ENCODE measurements around the gene TACR1. TPM values are rescaled to one million over a fixed set of nuclear protein-coding genes. Genes with fewer than 3 reads are reported as not detected.

TACR1 gene
- total and polyA plus RNA-seq, 4 donors = 0.08 to 9.8 (median 3.4) TPM; not detected in 1

DNA sequence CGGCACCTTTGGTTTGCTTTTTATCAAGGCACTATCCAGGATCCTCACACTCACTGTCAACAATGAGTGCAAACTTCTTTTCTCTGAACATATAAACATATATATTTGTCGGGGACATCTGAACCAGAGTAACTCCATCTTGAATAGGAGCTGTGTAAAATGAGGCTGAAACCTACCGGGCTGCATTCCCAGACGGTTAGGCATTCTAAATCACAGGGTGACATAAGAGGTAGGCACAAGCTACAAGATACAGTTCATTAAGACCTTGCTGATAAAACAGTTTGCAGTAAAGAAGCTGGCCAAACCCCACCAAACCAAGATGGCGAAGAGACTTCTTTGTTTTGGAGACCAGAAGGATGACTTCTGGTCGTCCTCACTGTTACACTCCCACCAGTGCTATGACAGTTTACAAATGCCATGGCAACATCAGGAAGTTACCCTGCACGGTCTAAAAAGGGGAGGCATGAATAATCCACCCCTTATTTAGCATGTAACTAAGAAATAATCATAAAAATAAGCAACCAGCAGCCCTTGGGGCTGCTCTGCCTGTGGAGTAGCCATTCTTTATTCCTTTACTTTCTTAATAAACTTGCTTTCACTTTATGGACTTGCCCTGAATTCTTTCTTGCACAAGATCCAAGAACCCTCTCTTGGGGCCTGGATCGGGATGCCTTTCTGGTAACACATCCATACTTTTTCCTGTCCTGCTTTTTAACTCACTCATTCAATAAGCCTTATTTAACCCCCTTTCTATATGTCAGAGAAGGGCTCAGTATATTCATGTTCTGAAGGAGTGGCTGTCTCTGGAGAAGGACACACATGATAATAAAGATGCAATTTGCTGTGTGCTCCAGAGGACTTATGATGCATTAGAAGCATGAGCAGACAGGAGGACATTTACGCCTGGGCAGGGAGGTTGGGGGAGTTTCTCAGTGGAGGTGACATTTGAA lies 65.4 kb downstream of the TACR1 start:
- Histone ChIP-seq H3K9me3 (ENCODE audit: control insufficient read depth, low read length) (no peaks in the 10 kb centered on the region), H3K27me3 (ENCODE audit: control insufficient read depth in 1 of 2, insufficient read depth in 2 of 2, low read length in 1 of 2) (no peaks in the 10 kb centered on the region), H3K27ac (ENCODE audit: low read depth in 1 of 2, low read length in 2 of 2) (no peak overlapping the region), H3K4me1 (ENCODE audit: control insufficient read depth in 1 of 2, insufficient read depth in 2 of 2, low read length in 2 of 2) (peaks cover 0 to 3% of the 10 kb centered on the region in 2 donors), H3K36me3 (ENCODE audit: control insufficient read depth in 1 of 2, insufficient read depth in 2 of 2, low read length in 1 of 2) (no peaks in the 10 kb centered on the region), H3K4me3 (ENCODE audit: low read length in 2 of 2) (no peak overlapping the region)
- WGBS, 2 donors = 47 to 51% methylated on average over 9 of the region's 9 CpGs
- DNase-seq (no peak), ATAC-seq (ENCODE audit: low FRiP score) (no peak)
- intact Hi-C loops (cut with DNase I) = no loop called here

DNA sequence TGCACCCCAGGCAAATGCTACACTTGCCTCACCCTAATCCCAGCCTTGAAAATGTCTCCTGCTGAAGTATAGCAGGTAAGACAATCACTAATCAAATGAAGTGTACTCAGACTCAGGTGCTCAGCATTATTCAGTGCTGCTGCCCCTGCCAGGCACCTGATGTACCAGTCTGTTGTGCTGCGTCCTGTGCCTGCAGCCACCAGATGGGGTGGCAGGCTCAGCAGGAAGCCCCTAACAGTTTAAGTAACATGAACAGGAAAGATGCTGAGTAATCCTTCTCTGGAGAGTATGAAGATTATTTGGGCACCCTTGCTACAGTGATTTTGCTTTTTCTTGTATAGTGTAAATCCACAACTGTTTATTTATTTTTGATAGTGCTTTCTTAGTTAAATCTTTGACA lies 69.1 kb downstream of the TACR1 start:
- no peak for ATAC-seq (ENCODE audit: low FRiP score)
- H3K4me3 ChIP-seq (ENCODE audit: low read length in 2 of 2) = no peak overlapping the region
- no peak for DNase-seq
- H3K36me3 ChIP-seq (ENCODE audit: control insufficient read depth in 1 of 2, insufficient read depth in 2 of 2, low read length in 1 of 2) = no peaks in the 10 kb centered on the region
- peaks cover 1% of the 10 kb centered on the region for H3K9me3 ChIP-seq (ENCODE audit: control insufficient read depth, low read length)
- peaks cover 0 to 3% of the 10 kb centered on the region in 2 donors for H3K4me1 ChIP-seq (ENCODE audit: control insufficient read depth in 1 of 2, insufficient read depth in 2 of 2, low read length in 2 of 2)
- no peaks in the 10 kb centered on the region for H3K27me3 ChIP-seq (ENCODE audit: control insufficient read depth in 1 of 2, insufficient read depth in 2 of 2, low read length in 1 of 2)
- intact Hi-C loops (cut with DNase I) = no loop called here
- H3K27ac ChIP-seq (ENCODE audit: low read depth in 1 of 2, low read length in 2 of 2) = no peak overlapping the region
- WGBS, 2 donors = 28 to 32% methylated on average over 1 of the region's 1 CpG

DNA sequence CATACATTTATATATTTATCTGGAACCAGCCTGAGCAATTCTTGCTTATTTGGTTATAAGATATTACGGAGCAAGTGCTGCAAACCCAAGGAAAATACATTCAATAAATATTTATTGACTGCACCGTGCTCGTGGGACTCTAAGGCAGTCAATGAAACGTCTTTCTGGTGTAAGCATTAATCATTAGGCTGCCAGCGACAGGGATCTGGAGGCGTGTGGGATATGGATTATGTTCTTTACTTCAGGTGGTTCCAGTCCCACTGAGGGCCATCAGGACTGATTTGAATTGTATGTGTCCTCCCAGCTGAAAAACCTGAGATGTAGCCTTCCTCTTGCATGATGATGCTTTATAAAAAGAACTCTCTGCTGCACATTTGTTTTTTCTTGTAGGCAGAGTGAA lies 75.4 kb downstream of the TACR1 start:
- no peaks in the 10 kb centered on the region for H3K4me1 ChIP-seq (ENCODE audit: control insufficient read depth in 1 of 2, insufficient read depth in 2 of 2, low read length in 2 of 2)
- no peaks in the 10 kb centered on the region for H3K36me3 ChIP-seq (ENCODE audit: control insufficient read depth in 1 of 2, insufficient read depth in 2 of 2, low read length in 1 of 2)
- no peak overlapping the region for H3K4me3 ChIP-seq (ENCODE audit: low read length in 2 of 2)
- intact Hi-C loops (cut with DNase I) = no loop called here
- H3K27me3 ChIP-seq (ENCODE audit: control insufficient read depth in 1 of 2, insufficient read depth in 2 of 2, low read length in 1 of 2) = no peaks in the 10 kb centered on the region
- 53 to 60% methylated on average over 6 of the region's 6 CpGs for WGBS, 2 donors
- no peak for ATAC-seq (ENCODE audit: low FRiP score)
- peaks cover 1% of the 10 kb centered on the region for H3K9me3 ChIP-seq (ENCODE audit: control insufficient read depth, low read length)
- H3K27ac ChIP-seq (ENCODE audit: low read depth in 1 of 2, low read length in 2 of 2) = no peak overlapping the region
- DNase-seq = no peak

DNA sequence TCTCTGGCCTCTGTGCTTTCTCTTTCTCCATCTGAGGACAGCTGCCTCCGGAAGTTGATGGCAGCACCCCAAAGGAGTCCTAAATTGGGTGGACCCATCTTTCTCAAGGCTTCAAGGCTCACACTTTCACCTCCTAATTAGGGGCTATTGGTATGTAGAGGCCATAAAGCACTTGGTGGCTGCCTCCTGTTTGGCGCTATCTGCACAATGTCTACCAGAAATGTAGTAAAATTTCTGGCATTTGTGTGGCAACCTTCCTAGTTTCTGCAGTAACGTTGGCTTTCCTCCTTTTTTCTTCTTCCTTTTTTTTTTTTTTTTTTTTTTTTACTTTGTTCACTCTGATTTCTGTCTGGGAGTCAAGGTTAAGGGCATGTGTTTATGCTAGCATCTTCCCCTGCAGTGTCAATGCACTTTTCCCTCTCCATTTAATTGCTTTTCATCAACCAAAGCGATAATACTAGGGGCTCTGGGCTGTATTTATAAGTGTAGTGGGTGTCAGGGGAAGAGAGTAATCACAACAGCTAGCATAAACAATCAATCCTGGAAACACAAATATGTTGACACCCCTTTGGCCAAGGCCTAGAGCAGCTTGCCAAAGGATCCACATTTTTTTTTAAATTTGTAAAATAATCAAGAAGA lies 86.0 kb downstream of the TACR1 start:
- Histone ChIP-seq H3K36me3 (ENCODE audit: control insufficient read depth in 1 of 2, insufficient read depth in 2 of 2, low read length in 1 of 2) (no peaks in the 10 kb centered on the region), H3K27me3 (ENCODE audit: control insufficient read depth in 1 of 2, insufficient read depth in 2 of 2, low read length in 1 of 2) (no peaks in the 10 kb centered on the region), H3K4me3 (ENCODE audit: low read length in 2 of 2) (no peak overlapping the region), H3K4me1 (ENCODE audit: control insufficient read depth in 1 of 2, insufficient read depth in 2 of 2, low read length in 2 of 2) (no peaks in the 10 kb centered on the region), H3K27ac (ENCODE audit: low read depth in 1 of 2, low read length in 2 of 2) (no peak overlapping the region), H3K9me3 (ENCODE audit: control insufficient read depth, low read length) (no peaks in the 10 kb centered on the region)
- no peak for ATAC-seq (ENCODE audit: low FRiP score)
- intact Hi-C loops (cut with DNase I) = no loop called here
- DNase-seq = no peak
- 57 to 61% methylated on average over 4 of the region's 4 CpGs for WGBS, 2 donors

DNA sequence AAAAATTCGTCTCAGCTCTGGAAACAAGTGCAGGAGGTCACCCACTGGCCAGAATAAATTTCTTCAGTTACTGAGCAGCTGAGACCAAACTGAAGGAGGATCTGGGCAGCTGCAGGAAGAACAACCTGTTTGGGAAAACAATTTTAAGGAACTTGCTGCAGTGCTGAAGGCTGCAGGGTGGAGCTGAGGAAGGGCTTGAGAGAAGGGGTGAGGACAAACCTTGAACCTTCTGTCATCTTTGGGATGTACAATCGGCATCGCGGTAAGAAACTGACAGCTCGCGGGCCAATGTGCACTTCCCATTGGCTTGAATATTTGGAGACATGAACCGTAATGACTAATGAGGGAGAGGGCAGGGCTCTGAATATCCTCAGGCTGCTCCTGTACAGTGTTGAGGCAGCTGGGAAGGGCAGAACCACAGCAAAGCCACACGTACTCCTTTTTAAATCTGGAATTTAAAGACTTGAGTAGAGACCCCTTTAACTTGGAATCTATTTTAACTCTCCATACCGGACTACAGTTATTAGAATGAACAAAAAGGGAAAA lies 90.3 kb downstream of the TACR1 start:
- intact Hi-C loops (cut with DNase I) = no loop called here
- DNase-seq (no peak), ATAC-seq (ENCODE audit: low FRiP score) (peak; percentile 36)
- 48 to 52% methylated on average over 9 of the region's 9 CpGs for WGBS, 2 donors
- no peak overlapping the region for H3K27ac ChIP-seq (ENCODE audit: low read depth in 1 of 2, low read length in 2 of 2)
- no peaks in the 10 kb centered on the region for H3K27me3 ChIP-seq (ENCODE audit: control insufficient read depth in 1 of 2, insufficient read depth in 2 of 2, low read length in 1 of 2)
- no peaks in the 10 kb centered on the region for H3K4me1 ChIP-seq (ENCODE audit: control insufficient read depth in 1 of 2, insufficient read depth in 2 of 2, low read length in 2 of 2)
- no peaks in the 10 kb centered on the region for H3K36me3 ChIP-seq (ENCODE audit: control insufficient read depth in 1 of 2, insufficient read depth in 2 of 2, low read length in 1 of 2)
- no peaks in the 10 kb centered on the region for H3K9me3 ChIP-seq (ENCODE audit: control insufficient read depth, low read length)
- H3K4me3 ChIP-seq (ENCODE audit: low read length in 2 of 2) = no peak overlapping the region

DNA sequence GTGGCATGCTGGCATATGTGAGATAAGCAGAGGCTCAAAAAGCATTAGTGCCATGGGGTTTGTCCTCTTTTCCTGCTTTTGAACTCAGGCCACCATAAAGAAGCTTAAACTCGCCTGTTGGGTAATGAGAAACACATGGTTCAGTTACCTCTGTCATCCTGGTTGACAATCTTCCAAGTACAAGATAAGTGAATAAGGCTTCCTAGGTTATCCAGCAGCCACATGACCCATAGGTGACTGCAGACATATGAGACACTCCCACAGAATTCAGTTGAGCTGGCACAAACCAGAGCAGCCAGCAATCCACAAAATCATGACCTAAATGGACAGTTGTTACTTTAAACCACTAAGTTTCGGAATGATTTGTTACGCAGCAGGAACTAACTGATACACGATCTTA lies 97.3 kb downstream of the TACR1 start:
- WGBS, 2 donors = 93 to 95% methylated on average over 4 of the region's 4 CpGs

DNA sequence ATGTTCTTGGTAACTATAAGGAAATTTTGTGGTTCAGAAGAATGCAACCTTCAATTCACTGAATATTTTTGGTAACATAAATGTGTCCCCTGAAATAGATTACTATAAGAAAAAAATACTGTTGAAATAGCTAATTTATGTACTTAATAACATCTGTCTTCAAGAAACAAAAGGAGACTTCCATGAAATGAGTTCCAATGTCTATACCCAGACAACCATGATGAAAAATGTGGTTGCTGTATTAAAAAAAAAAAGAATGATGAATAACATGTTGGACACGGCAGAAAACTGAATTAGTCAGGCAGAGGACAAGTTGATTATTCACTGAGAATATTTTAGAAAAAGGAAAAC lies 98.5 kb downstream of the TACR1 start:
- intact Hi-C loops (cut with DNase I) = no loop called here
- no peaks in the 10 kb centered on the region for H3K4me1 ChIP-seq (ENCODE audit: control insufficient read depth in 1 of 2, insufficient read depth in 2 of 2, low read length in 2 of 2)
- H3K4me3 ChIP-seq (ENCODE audit: low read length in 2 of 2) = no peak overlapping the region
- ATAC-seq (ENCODE audit: low FRiP score) (no peak), DNase-seq (no peak)
- H3K36me3 ChIP-seq (ENCODE audit: control insufficient read depth in 1 of 2, insufficient read depth in 2 of 2, low read length in 1 of 2) = no peaks in the 10 kb centered on the region
- no peaks in the 10 kb centered on the region for H3K9me3 ChIP-seq (ENCODE audit: control insufficient read depth, low read length)
- no peak overlapping the region for H3K27ac ChIP-seq (ENCODE audit: low read depth in 1 of 2, low read length in 2 of 2)
- H3K27me3 ChIP-seq (ENCODE audit: control insufficient read depth in 1 of 2, insufficient read depth in 2 of 2, low read length in 1 of 2) = no peaks in the 10 kb centered on the region
- 3 to 7% methylated on average over 1 of the region's 1 CpG for WGBS, 2 donors

More for the DNA sequence above, 97.3 kb downstream of the TACR1 start:
- Histone ChIP-seq H3K36me3 (ENCODE audit: control insufficient read depth in 1 of 2, insufficient read depth in 2 of 2, low read length in 1 of 2) (no peaks in the 10 kb centered on the region), H3K27ac (ENCODE audit: low read depth in 1 of 2, low read length in 2 of 2) (no peak overlapping the region), H3K27me3 (ENCODE audit: control insufficient read depth in 1 of 2, insufficient read depth in 2 of 2, low read length in 1 of 2) (no peaks in the 10 kb centered on the region), H3K4me3 (ENCODE audit: low read length in 2 of 2) (no peak overlapping the region), H3K9me3 (ENCODE audit: control insufficient read depth, low read length) (no peaks in the 10 kb centered on the region), H3K4me1 (ENCODE audit: control insufficient read depth in 1 of 2, insufficient read depth in 2 of 2, low read length in 2 of 2) (no peaks in the 10 kb centered on the region)
- DNase-seq (no peak), ATAC-seq (ENCODE audit: low FRiP score) (no peak)
- intact Hi-C loops (cut with DNase I) = no loop called here

DNA sequence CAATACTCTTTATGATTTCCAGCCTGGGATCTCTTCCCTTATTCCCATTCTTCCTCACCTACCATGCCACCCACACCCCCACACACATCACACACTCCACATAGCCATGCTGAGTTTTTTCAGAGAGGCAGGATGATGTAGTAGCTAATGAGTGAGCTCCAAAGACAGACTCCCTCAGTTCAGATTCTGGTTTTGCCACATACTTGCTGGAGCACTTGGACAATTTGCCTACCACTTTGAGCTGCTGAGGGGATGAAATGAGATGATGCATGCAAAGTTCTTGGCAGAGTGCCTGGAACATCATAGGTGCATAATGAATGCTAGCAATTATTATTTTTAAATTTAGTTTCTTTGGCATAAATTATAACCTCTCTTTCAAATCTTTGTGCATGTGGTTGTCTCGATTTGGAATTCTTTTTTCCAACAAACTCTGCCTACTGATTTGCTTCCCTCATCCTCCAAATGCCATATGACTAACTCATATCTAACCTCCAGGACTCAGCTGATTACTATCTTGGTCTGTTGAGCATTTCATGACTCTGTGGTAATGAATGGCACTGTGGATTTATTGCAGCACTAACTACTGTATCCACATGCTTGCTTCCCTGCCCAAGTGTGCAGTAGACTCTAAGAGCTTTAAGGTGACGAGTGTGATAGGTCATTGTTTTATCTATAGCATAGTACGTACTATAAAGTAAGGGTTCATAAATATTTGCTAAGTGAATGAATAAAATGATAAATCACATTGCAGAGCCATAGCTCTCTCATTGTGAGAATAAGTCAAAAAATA lies 99.1 kb downstream of the TACR1 start:
- Histone ChIP-seq H3K36me3 (ENCODE audit: control insufficient read depth in 1 of 2, insufficient read depth in 2 of 2, low read length in 1 of 2) (no peaks in the 10 kb centered on the region), H3K27me3 (ENCODE audit: control insufficient read depth in 1 of 2, insufficient read depth in 2 of 2, low read length in 1 of 2) (no peaks in the 10 kb centered on the region), H3K27ac (ENCODE audit: low read depth in 1 of 2, low read length in 2 of 2) (no peak overlapping the region), H3K4me1 (ENCODE audit: control insufficient read depth in 1 of 2, insufficient read depth in 2 of 2, low read length in 2 of 2) (no peaks in the 10 kb centered on the region), H3K4me3 (ENCODE audit: low read length in 2 of 2) (no peak overlapping the region), H3K9me3 (ENCODE audit: control insufficient read depth, low read length) (no peaks in the 10 kb centered on the region)
- DNase-seq = no peak
- intact Hi-C loops (cut with DNase I) = no loop called here
- ATAC-seq (ENCODE audit: low FRiP score) = no peak
- WGBS, 2 donors = 13 to 28% methylated on average over 3 of the region's 3 CpGs
